ENCODE data around the gene TBX15. TPM values are rescaled to one million over a fixed set of nuclear protein-coding genes. Genes with fewer than 3 reads are reported as not detected.

The TBX15 gene
- under 0.01 and 0.18 TPM in 2 replicates for total RNA-seq

GRCh38 chr1:118988186-118989005 is at the start of gene TBX15:
Gene TBX15, minus strand, starts transcription at chr1:118988343. Its CDS starts 548 bp downstream, at chr1:118987795.

Other genes with a start within 250 kb of the TBX15 start
- 16.5 and 20.5 TPM in 2 replicates for gene WARS2, start 152.3 kb upstream of the TBX15 start, total RNA-seq

Measured in smooth muscle cell of bladder (primary cell).